DMS79 treated with DMSO at 0.1 percent for 48 hours (cell line): ENCODE measurements around the gene HMGCS1.
"Not testable (repeated sequence)": the region's sequence is repeated elsewhere in the genome, so short reads cannot be mapped to it uniquely, and the experiment has no call there.

Experiments
- DNase-seq: peaks from one replicate; lab custom pipeline; 2025; lab: John Stamatoyannopoulos, UW

Gene HMGCS1

DNA sequence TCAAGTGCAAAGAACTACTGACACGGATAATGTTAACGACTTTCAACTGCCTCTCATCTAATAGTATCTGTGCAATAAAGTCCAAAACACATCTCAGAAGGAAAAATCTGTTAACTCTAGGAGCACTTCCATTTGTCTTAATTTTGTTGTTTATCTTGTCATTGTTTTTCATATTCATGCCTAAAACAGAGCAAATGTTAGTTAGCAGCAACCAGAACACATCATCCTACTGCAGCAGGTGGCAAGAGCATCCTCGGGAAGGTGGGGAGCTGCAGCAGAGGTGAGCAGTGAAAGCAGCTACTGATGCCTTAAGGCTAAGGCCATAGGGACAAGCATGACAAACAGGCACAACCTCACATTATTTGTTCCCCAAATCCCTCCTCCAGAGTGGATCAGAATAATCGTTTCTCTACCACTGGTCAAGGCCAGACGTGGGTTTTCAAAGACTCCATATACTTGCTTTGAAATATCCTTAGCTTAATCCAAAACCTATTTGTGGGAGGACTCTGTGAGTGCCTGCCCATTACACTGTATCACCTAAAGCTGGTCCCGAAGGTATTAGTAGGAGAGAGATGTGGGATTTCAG is 1.0 kb downstream of the HMGCS1 start:
- peak; percentile 4 for DNase-seq

DNA sequence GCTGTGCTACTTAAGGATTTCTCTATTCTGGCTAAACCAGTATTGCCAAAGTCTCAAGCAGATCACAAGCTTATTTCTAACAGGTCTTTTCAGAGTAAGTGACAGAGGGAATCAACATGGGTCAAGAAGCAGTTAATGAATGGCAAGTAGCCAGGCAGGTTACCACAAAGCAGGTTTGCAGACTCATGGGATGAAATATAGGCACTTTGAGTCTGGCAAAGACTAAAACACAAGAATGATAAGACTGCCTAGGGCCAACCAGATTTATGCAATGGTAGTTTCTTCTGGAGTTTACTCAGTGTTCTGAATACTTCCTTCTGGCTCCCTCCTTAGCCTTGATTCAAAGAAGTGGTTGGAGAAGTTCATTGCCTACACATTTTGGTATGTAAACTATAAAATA is 3.6 kb downstream of the HMGCS1 start:
- peak; percentile 59 for DNase-seq

DNA sequence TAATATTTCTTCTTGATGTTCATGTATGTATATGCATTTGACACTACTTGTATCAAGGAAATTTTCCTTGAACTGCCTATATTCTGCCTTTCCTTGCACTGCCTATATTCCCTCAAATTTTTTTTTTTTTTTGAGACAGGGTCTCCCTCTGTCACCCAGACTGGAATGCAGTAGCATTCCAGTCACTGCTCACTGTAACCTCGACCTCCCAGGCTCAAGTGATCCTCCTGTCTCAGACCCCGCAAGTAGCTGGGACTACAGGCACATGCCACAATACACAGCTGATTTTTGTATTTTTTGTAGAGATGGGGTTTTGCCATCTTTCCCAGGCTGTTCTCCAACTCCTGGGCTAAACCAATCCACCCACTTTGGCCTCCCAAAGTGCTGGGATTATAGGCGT is 4.1 kb downstream of the HMGCS1 start:
- no peak for DNase-seq

DNA sequence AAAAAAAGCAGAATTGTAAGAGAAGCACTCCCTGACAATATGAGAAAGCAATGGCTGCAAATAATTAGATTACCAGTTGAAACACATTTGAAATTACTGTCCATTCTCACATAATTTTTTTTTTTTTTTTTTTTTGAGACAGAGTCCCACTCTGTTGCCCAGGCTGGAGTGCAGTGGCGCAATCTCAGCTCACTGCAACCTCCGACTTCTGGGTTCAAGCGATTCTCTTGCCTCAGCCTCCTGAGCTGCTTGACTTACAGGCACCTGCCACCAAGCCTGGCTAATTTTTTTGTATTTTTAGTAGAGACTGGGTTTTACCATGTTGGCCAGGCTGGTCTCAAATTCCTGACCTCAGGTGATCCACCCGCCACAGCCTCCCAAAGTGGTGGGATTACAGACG is 6.3 kb downstream of the HMGCS1 start:
- not testable (repeated sequence) for DNase-seq

DNA sequence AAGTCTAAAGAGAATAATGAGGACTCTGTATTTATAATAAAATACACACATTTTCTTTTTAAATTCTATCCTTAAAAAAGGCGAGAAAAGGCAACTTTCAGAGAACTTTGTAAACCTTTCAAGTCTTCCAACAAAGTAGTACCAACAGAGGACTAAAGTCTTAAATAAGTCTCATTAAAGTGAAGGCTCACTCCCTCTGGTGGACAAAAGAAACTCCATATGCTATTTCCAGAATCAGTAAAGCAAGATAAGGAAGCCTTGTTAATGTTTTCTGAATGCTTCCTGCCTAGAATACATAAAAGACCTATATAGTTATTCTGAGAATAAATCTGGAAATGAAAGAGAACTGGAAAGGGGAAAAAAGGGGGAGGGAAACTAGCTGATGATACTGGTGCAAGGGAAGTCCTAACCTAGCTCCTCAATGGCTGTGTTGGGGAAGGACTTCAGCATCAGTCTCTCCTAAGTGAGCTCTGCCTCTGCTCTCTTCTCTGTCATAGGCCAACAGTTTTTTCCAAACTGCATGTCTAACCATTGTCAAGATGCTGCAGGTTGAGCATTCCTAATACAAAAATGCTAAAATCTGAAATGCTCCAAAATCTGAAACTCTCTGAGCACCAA is 7.2 kb downstream of the HMGCS1 start:
- peak; percentile 31 for DNase-seq

DNA sequence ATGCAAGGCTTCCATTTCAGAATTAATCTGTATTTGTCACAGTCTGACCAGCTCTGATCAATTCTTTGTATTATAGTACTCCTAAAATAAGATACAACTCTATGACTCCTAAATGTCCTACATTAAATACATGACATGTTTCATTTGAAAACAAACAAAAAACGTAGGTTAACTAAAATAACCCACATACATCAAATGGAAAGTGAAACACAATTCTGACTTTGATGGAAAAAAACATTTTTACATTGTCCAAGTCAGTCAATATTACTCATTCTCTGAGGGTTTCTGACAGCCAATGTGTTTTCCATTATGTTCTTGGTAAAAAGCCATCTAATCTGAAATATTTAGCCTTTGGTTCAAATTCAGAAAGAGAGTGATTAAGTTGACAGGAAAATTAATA is 8.7 kb downstream of the HMGCS1 start:
- no peak for DNase-seq

DNA sequence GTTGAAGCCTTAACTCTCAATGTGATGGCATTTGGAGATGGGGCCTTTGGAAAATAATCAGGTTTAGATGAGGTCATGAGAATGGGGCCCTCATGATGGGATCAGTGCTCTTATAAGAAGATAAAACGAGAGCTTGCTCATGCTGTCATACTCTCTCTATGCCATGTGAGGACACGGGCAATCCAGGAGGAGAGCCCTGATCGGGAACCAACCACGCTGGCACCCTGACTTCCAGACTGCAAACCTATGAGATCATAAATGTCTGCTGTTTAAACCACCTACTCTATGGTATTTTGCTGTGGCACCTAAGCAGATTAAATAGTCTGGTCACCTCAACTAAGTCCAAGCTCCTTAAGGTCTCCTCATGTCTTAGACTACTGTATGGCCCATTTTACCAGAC is 10.0 kb downstream of the HMGCS1 start:
- DNase-seq = no peak

DNA sequence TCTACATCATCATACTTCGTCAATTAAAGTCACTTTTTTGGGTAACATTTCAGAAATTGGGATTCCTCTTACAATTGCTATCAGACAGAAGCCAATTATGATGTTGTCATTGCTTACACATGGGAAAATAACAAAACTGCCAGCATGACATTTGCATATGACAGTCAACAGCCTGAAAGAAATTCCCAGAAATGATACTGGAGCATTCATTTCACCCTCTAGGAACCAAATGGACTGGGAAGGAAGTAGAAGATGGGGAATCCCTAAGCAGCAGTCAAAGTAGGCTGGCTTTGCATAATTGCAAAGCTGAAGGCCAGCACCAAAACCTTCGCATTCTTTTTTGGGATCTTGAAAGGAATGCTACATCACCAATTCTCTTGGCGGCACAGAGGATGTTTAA is 10.7 kb downstream of the HMGCS1 start:
- DNase-seq = no peak

DNA sequence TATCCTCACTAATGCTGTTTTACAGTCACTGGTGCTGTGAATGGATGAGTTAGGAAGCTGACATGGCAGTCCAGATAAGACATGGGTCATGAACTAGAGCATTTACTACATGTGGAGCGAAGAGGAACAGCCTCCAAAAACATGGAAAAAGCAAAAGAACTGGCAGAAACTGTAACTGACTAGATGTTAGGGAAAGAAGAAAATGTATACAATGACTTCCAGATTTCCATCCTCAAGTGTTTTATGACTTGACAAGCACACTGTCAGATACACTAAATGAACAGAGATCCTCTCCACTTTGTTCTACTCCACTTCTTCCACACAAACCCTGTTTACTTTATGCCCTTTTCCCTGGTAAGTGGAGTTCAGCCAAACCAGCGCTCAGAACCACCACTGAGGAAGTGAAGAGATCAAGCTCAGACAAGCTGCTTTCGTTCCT is 11.5 kb downstream of the HMGCS1 start:
- DNase-seq = peak; percentile 53

DNA sequence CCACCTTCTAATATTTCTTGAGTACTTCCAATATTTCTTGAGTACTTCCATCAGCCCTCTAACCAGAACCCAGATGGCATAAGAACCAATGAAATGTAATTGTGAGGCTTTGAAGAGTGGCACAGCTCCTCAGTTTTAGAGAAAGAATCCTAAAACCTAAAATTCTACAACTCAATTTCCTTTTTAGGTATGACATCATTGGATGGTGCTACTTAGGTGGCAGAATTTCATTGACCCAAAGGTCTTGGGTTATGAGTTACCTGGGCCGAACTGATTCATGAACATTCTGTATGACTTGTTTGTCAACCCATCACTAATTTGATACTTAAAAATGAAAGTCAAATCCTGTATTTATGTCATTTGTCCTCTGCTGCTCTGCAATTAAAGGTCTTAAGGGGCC is 13.1 kb downstream of the HMGCS1 start:
- DNase-seq = no peak

DNA sequence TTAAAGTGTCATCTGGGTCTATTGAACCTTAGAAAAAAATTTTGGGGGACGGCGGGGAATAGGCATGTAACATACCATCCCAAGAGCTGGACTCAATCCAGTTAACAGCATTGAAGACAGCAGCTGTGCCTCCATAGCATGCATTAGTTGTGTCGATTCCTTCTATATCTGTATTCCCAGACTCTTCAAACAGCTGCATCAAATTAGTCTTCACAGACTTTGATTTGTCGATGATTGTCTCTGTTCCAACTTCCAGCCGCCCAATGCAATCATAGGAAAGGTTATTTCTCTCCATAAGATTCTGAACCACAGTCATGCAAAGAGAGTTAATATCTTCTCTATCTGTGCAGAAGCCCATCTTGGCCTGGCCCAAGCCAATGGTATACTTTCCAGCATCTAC is 14.8 kb downstream of the HMGCS1 start:
- DNase-seq = no peak

DNA sequence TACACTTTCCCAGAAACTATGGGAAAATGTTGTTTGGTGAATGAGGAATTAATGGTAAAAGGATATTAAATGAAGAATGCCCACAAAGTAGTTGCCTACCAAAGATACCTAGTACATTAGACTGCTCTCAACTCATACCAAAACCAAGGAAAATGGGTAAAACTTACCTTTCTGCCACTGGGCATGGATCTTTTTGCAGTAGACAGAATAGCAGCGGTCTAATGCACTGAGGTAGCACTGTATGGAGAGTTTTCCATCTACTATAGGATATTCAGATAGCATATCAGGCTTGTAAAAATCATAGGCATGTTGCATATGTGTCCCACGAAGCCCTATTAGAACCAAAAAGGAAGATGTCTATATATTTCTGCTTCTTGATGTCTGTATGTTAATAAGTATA is 16.4 kb downstream of the HMGCS1 start:
- no peak for DNase-seq

DNA sequence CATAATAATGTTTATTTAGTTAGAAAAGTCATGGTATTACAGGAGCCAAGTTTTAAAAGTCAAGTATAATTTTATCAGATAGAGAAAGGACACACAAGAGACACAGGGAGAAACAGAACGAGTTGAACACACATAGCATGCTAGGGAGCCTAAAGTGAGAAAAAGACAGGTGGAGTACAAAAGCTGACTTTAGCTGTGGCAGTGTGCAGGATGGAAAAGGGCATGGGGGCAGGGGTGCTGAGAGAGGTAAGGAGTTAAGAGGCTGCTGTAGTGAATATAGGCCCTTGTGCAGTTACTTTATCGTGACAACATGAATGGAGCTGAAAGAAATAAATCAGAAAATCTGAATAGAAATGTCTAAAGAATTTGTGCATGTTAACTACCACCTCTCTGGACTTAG is 18.0 kb downstream of the HMGCS1 start:
- no peak for DNase-seq

DNA sequence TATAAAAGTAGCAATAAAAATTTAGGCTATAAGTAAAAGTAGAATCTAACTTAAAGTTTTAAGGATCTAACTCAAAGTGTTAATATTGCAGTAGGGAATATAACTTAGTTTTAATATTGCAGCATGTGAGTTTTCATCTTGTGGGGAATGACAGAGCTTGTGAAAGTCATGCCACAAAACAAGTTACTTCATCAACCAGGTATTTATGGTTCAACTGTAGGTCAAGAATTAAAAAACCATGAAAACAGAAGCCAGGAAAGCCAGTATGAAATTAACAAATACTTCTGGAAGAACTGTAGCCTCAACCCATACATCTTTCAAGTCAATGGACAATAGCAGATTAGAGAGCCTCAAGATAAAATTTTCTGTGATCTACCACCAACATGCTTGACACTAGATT is 19.0 kb downstream of the HMGCS1 start:
- no peak for DNase-seq

DNA sequence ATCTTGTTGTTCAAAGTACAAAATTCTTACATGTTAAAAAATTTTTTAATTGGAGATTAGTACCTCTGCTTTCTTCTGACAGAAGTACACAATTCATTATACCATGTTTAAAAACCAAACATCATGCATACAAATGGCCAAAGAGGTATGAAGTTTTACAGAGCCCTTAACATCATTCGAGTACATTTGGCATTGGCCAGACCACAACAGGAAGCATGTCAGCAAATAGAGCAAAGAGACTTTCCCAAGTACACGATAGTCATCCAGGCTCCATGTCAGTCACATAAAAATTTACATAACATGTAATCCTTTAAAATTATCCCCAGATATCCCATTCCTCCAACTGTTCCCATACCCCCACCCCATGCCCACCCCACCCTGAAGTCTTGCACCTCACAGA is 22.5 kb downstream of the HMGCS1 start:
- DNase-seq = no peak

DNA sequence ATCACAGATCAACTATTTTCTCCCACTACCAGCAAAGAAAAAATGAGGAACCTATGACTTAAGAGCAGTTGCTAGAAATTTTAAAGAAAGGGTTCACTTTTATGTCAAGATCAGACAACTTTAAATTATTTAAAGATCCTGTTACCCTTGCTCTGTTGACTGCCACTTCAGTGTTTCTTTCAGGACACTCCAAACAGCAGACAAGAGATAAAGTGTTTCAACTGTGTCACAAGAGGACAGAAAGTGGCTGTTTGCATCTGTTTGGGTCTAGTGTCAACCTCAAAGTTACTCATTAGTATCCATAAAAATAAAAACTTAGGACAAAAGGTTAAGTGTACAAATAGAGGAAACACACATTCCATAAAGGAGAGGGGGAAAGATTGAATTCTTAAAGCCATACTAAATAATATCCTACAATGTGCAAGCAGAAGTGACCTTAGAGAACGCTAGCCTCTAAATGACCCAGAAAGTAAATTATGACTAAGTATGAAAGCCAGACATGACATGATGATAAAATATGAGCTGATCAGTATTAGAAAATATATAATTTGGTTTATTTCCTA is 24.9 kb downstream of the HMGCS1 start:
- no peak for DNase-seq

DNA sequence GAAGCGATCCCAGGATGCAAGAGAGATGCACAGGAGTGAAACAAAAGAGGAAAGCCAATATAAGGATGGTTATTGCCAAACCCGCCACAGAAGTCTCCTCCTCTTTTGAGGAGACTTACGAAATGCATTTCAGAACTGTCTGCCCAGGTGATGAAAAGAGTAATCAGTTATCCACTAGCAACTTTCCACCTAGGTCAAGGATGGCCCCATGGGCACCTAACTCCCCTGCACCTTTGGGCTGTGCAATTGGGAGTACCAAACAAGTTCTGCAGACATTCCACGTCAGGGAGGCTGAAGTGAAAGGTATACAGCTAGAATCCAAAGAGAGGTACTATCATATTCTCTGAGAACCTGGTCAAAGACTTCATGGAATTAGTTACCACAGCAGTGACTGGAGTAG is 25.7 kb downstream of the HMGCS1 start:
- DNase-seq = no peak

DNA sequence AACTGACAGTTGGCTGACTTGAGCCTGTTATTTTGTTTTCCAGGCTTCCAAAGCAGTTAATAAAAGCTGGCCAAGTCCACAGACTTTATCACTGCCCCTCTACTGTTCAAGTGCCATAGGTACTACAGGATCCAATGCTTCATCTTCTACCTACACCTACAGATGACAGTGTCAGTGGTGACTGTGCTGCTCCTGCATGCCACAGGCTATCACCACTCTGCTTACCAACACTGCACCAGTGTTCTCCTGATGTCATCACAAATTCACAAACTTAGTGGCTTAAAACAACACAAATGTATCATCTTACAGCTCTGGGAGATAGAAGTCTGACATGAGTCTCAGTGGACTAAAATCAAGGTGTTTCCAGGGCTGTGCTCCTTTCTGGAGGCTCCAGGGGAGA is 26.6 kb downstream of the HMGCS1 start:
- DNase-seq = no peak

DNA sequence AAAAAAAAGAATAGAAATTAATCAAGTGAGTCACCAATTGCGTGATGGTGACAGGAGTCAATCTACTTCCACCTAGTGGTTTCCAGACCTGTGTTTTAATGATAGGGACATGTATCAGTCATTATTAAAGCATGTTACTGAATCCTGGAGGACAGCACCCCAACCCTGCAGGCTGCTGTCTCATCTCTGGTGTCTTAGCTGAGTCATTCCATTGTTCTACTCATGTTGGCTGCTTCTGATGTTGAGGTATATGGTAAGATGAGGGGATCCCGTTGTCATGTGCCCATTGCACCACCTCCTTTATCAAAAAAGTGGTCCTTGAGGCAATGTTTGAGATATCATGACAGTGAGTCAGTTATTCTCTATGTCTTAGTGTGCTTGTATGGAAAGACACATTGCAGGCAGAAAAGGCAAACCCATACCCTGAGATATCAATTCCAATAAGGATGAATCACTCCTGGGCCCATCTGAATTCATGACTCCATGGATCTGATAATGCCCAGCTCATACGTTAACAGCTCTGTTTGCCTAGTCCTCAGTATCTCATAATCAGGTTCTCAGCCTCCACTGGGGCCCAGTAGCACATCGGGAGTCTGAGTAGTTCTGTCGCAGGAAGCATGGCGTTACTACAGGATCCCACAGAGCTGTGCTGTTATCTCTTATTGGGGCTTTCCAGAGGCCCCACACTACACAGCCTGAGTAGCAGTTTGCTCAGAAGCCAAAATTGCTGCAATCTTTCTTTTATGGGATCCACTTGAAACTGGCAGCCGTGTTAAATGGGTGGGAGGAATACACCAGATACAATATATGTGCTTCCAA is 31.2 kb downstream of the HMGCS1 start:
- DNase-seq = no peak

DNA sequence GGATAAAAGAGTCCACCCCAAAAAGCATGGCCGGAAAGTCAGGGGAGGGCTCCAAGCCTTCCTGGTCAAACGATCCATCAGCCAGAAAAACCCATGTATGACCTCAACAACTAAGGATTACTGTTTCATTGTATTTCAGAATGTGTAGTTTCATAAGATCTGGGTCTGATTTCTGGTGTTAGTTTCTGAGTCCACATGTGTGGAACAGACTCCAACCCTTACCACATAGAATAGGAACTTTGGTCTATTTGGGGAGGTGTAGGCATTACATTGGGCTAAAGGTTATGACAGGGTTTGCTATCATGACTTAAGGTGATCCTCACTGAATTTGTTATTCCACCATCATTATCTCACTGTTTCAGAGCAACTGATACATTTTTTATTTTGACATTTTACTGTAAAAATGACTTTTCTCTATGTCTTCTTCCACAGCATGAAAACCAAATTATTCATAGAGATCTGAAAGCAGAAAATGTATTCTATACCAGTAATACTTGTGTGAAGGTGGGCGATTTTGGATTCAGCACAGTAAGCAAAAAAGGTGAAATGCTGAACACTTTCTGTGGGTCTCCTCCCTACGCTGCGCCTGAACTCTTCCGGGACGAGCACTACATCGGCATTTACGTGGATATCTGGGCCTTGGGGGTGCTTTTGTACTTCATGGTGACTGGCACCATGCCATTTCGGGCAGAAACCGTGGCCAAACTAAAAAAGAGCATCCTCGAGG is 33.5 kb downstream of the HMGCS1 start:
- DNase-seq = no peak

DNA sequence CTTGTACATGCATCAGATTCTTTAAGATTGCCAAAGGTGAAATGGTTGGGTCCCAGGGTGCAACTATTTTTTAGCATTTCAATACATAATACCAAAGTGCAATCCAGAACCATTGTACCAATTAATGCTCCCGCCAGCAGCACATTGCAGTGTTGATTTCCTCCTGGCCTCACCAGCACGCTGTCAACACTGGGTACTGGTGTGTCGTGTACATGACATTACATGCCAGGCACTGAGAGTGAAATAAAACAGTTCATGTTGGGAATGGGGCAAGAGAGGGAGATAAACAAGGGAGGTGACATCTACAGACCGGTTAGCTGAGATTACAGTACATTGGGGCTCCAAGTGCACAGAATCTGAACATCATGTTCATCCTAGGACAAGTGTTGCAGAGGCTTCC is 37.8 kb downstream of the HMGCS1 start:
- DNase-seq = peak; percentile 6

DNA sequence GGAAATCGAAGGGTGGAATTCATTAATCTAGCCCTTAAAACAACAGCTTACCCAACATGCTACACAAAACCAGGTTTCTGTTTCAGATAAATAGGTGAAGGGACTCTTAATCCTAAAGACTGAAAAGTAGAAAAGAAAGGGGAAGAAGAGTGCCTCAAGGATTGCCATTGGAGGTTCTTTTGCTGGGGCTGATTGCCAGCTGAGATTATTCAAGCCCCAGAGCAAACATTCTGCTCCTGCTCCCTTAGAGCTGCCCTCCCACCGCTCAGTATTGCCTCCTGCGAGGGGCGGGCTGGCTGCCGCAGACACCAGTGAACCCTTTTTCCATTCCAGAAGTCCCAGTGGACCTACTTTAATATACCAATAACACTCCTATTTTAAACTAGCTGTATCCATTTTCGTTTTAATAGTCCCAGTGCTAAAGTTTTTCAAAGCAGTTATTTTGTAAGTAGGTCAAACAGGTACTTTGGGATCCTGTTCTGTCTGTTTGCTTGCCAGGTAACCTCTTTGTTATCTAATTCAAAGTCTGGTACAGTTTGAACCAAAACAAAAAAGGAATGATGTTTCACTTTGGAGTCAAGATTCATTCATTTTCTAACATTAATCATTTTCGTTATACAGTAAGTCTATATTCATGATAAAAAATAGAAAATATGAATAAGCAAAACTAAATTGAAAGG is 38.6 kb downstream of the HMGCS1 start:
- peak; percentile 91 for DNase-seq
